ENCODE results near the gene MPG.

The MPG gene

GRCh38 chr16:69181-69580 lies 8.8 kb upstream of the MPG start:
- DNase-seq (ENCODE audit: low read depth), result no peak
- TF ChIP-seq CTCF (IDR thresholded peaks at IDR 0.05; ENCODE audit: control insufficient read depth, extremely low read depth, insufficient read depth), result no peak
- H3K4me3 ChIP-seq (ENCODE audit: low read depth, low read length), result no peak overlapping the region

DNA sequence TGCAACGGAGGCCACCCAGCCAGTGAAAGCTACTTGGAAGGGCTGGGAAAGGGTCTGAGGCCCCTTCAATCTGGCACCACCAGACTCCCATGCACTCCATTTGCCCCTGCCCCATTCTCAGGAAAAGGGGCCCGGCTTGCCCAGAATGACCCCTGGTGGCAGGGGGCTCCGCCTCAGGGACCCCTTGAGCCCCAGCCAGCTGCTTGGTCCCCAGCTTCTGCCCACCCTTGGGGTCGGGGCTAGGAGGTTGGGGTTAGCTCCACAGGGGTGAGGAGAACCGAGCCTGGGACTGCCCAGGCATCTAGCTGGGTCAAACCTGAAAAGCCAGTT lies 6.8 kb upstream of the MPG start:
- no peak for TF ChIP-seq CTCF (IDR thresholded peaks at IDR 0.05; ENCODE audit: control insufficient read depth, extremely low read depth, insufficient read depth)
- peak overlapping the region; percentile 76 for H3K4me3 ChIP-seq (ENCODE audit: low read depth, low read length)
- no peak for DNase-seq (ENCODE audit: low read depth)

GRCh38 chr16:71540-72401 lies 6.3 kb upstream of the MPG start:
- no peak for TF ChIP-seq CTCF (IDR thresholded peaks at IDR 0.05; ENCODE audit: control insufficient read depth, extremely low read depth, insufficient read depth)
- peak; percentile 96 for DNase-seq (ENCODE audit: low read depth)
- peak overlapping the region; percentile 76 for H3K4me3 ChIP-seq (ENCODE audit: low read depth, low read length)

- no peak for TF ChIP-seq CTCF (IDR thresholded peaks at IDR 0.05; ENCODE audit: control insufficient read depth, extremely low read depth, insufficient read depth)
- no peak for DNase-seq (ENCODE audit: low read depth)
- H3K4me3 ChIP-seq (ENCODE audit: low read depth, low read length), result peak within 1 kb of the TSS; percentile 76
These were observed 5.2 kb upstream of the MPG start, which contains the start of gene RHBDF1 for GRCh38 chr16:72561-73548. Gene RHBDF1, minus strand, starts transcription at chr16:72631. Its CDS starts 7,616 bp downstream, at chr16:65015.

DNA sequence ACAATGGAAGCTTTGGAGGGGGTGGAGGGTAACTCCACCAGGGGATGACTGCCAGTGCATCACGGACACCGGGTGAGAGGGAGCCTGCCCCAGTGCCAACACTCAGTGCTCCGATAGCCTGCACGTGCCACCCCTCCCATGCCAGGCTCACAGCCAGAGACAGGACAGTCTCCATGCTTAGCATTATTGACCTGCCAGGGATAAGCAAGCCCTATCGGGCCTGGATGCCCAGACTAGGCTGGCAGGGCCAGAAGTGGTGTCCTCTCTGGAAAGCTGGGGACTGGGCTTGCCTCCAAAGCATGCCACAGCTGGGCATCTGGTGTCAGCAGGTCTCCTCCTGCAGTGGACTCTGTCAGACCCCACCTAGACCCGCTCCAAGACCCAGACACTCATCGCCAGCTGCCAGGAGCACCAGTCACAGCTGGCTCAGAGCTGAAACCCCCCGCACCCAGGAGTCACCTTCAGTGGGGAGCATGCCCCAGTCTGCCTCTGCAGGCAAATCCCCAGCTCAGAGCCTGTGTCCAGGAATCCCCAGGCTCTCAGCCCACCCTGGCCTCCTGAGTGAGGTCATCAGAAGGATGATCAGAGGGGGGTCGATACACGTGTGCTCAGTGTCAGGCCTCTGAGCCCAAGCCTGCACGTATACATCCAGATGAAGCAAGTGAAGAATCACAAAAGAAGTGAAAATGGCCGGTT lies 3.8 kb upstream of the MPG start:
- H3K4me3 ChIP-seq (ENCODE audit: low read depth, low read length), result no peak overlapping the region
- no peak for TF ChIP-seq CTCF (IDR thresholded peaks at IDR 0.05; ENCODE audit: control insufficient read depth, extremely low read depth, insufficient read depth)
- DNase-seq (ENCODE audit: low read depth), result no peak

GRCh38 chr16:74747-75334 lies 3.2 kb upstream of the MPG start:
- no peak for TF ChIP-seq CTCF (IDR thresholded peaks at IDR 0.05; ENCODE audit: control insufficient read depth, extremely low read depth, insufficient read depth)
- no peak overlapping the region for H3K4me3 ChIP-seq (ENCODE audit: low read depth, low read length)
- no peak for DNase-seq (ENCODE audit: low read depth)
